Body of pancreas (tissue), 4 donors: ENCODE measurements around the gene ARFGEF2.

Source experiments
- POLR2A ChIP-seq, 3 donors: fragments of 450-650 bp; IDR thresholded peaks; one replicate each; pipeline ENCODE4 v1.6.1; 2016; ENCODE audit warnings: antibody characterized with exemption in 3 of 3, mild to moderate bottlenecking in 2 of 3
- TF ChIP-seq, protein P1 (sequence below), 7 experiments: fragments of 450-650 bp in 4 of 7; fragments of 200-600 bp in 3 of 7; sonication (generic) in 3 of 7; IDR thresholded peaks; one replicate each; pipeline ENCODE4 v1.5.1; 2016 to 2019; ENCODE audit warnings: antibody characterized with exemption in 7 of 7

GRCh38 chr20:48975955-48976354 lies 54.4 kb downstream of the ARFGEF2 start:
- TF ChIP-seq, protein P1, sequence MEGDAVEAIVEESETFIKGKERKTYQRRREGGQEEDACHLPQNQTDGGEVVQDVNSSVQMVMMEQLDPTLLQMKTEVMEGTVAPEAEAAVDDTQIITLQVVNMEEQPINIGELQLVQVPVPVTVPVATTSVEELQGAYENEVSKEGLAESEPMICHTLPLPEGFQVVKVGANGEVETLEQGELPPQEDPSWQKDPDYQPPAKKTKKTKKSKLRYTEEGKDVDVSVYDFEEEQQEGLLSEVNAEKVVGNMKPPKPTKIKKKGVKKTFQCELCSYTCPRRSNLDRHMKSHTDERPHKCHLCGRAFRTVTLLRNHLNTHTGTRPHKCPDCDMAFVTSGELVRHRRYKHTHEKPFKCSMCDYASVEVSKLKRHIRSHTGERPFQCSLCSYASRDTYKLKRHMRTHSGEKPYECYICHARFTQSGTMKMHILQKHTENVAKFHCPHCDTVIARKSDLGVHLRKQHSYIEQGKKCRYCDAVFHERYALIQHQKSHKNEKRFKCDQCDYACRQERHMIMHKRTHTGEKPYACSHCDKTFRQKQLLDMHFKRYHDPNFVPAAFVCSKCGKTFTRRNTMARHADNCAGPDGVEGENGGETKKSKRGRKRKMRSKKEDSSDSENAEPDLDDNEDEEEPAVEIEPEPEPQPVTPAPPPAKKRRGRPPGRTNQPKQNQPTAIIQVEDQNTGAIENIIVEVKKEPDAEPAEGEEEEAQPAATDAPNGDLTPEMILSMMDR (IDR thresholded peaks at IDR 0.05): no peak
- no peak for TF ChIP-seq POLR2A (IDR thresholded peaks at IDR 0.05)
